ENCODE results near the gene U2SURP.

U2SURP gene

GRCh38 chr3:142976621-142977398, 24.6 kb upstream of the U2SURP start:
- no peak for TF ChIP-seq CTCF (IDR thresholded peaks at IDR 0.05; ENCODE audit: low read length, missing control alignments)
- DNase-seq (ENCODE audit: low read depth), result peak; percentile 95
- H3K4me3 ChIP-seq (replicated peaks; ENCODE audit: low read depth, low read length), result no peak overlapping the region

GRCh38 chr3:142977399-142977728, 24.0 kb upstream of the U2SURP start:
- no peak for DNase-seq (ENCODE audit: low read depth)
- no peak overlapping the region for H3K4me3 ChIP-seq (replicated peaks; ENCODE audit: low read depth, low read length)
- TF ChIP-seq CTCF (IDR thresholded peaks at IDR 0.05; ENCODE audit: low read length, missing control alignments), result no peak

- no peak for TF ChIP-seq CTCF (IDR thresholded peaks at IDR 0.05; ENCODE audit: low read length, missing control alignments)
- no peak overlapping the region for H3K4me3 ChIP-seq (replicated peaks; ENCODE audit: low read depth, low read length)
- DNase-seq (ENCODE audit: low read depth), result no peak
Measured at GRCh38 chr3:142981108-142981507, 20.3 kb upstream of the U2SURP start.

- no peak overlapping the region for H3K4me3 ChIP-seq (replicated peaks; ENCODE audit: low read depth, low read length)
- no peak for DNase-seq (ENCODE audit: low read depth)
Measured at GRCh38 chr3:142982038-142982773, 19.2 kb upstream of the U2SURP start.

GRCh38 chr3:142983318-142983717, 18.1 kb upstream of the U2SURP start:
- no peak for TF ChIP-seq CTCF (IDR thresholded peaks at IDR 0.05; ENCODE audit: low read length, missing control alignments)
- H3K4me3 ChIP-seq (replicated peaks; ENCODE audit: low read depth, low read length), result no peak overlapping the region
- DNase-seq (ENCODE audit: low read depth), result no peak

More at GRCh38 chr3:142982038-142982773, 19.2 kb upstream of the U2SURP start:
- TF ChIP-seq CTCF (IDR thresholded peaks at IDR 0.05; ENCODE audit: low read length, missing control alignments), result no peak

GRCh38 chr3:142984255-142984654, 17.1 kb upstream of the U2SURP start:
- no peak for DNase-seq (ENCODE audit: low read depth)
- no peak for TF ChIP-seq CTCF (IDR thresholded peaks at IDR 0.05; ENCODE audit: low read length, missing control alignments)

More at GRCh38 chr3:142984255-142984654, 17.1 kb upstream of the U2SURP start:
- H3K4me3 ChIP-seq (replicated peaks; ENCODE audit: low read depth, low read length), result no peak overlapping the region
